A549 (cell line): ENCODE data around the gene ITGA1.

ENCODE experiments used
- CTCF ChIP-seq: fragments of >200 bp; sonication (Bioruptor Twin); formaldehyde crosslinking; IDR thresholded peaks from 3 replicates; pipeline ENCODE4 v1.5.1; 2016
- EHMT2 ChIP-seq: fragments of 200-600 bp; sonication (generic); IDR thresholded peaks from 2 replicates; pipeline ENCODE4 v1.6.1; 2016; ENCODE audit warnings: antibody characterized with exemption, low read depth, mild to moderate bottlenecking, moderate library complexity
- EP300 ChIP-seq, 2 experiments: fragments of >200 bp; sonication (Bioruptor Twin); formaldehyde crosslinking; IDR thresholded peaks; 2 replicates in 1 of 2; 3 replicates in 1 of 2; pipeline ENCODE4 v1.6.1; 2016 to 2017
- FOXS1 ChIP-seq: fragments of 250-450 bp; sonication (Bioruptor Pico); IDR thresholded peaks from 2 replicates; pipeline ENCODE4 v1.5.0; 2020; ENCODE audit warnings: mild to moderate bottlenecking, moderate library complexity
- MAZ ChIP-seq: fragments of 150-350 bp; IDR thresholded peaks from 2 replicates; pipeline ENCODE4 v1.6.1; 2014; ENCODE audit warnings: antibody characterized with exemption, low read depth, low read length, borderline replicate concordance
- NPAS2 ChIP-seq: fragments of 250-450 bp; sonication (Bioruptor Pico); IDR thresholded peaks from 2 replicates; pipeline ENCODE4 v1.8.0; 2022; ENCODE audit warnings: mild to moderate bottlenecking, moderate library complexity, borderline replicate concordance
- NR3C1 ChIP-seq: fragments of >200 bp; sonication (Bioruptor Twin); formaldehyde crosslinking; IDR thresholded peaks from 3 replicates; pipeline ENCODE4 v1.6.1; 2017
- POLR2A ChIP-seq: IDR thresholded peaks from 2 replicates; pipeline ENCODE4 v1.6.1; 2012; ENCODE audit warnings: mild to moderate bottlenecking, low read length
- POLR2AphosphoS2 ChIP-seq: conservative IDR thresholded peaks from 2 replicates; pipeline ENCODE4 v1.6.1; 2012; ENCODE audit warnings: low read length, improper control_type of control experiment, inconsistent platforms
- USF2 ChIP-seq: fragments of 450-650 bp; IDR thresholded peaks from 2 replicates; pipeline ENCODE4 v1.6.1; 2014; ENCODE audit warnings: antibody characterized with exemption

GRCh38 chr5:52743529-52743928, 44.2 kb upstream of the ITGA1 start:
- TF ChIP-seq MAZ (no peak), NPAS2 (no peak), EP300 (IDR thresholded peaks at IDR 0.05) (no peak), POLR2AphosphoS2 (no peak), POLR2A (no peak), CTCF (no peak), USF2 (no peak), EHMT2 (no peak), FOXS1 (no peak), NR3C1 (no peak)
